GM18511 (cell line): ENCODE data around the gene ZNF709.
"Not testable (repeated sequence)": the region's sequence is repeated elsewhere in the genome, so short reads cannot be mapped to it uniquely, and the experiment has no call there.

Experiments
- ATAC-seq: cut with Tn5 transposase; IDR thresholded peaks from one replicate; pipeline ENCODE4 v1.9.1; 2021; ENCODE audit warnings: mild to moderate bottlenecking, moderate library complexity; ENCODE audit not compliant: unreplicated experiment

ZNF709 gene

DNA sequence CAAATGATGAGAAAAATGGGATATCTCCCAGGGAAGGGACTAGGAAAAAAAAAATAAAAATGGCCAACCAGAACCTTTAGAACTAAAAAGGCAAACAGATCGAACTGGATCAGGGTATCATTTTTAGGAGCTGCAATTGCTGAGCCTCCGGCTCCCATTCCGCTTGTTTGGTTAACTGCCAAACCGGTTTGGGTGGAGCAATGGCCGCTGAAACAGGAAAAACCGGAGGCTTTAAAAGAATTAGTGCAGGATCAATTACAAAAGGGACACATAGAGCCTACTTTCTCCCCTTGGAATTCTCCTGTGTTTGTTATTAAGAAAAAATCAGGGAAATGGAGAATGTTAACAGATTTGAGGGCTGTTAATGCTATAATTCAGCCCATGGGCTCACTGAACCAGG is 31.1 kb downstream of the ZNF709 start:
- no peak for ATAC-seq

DNA sequence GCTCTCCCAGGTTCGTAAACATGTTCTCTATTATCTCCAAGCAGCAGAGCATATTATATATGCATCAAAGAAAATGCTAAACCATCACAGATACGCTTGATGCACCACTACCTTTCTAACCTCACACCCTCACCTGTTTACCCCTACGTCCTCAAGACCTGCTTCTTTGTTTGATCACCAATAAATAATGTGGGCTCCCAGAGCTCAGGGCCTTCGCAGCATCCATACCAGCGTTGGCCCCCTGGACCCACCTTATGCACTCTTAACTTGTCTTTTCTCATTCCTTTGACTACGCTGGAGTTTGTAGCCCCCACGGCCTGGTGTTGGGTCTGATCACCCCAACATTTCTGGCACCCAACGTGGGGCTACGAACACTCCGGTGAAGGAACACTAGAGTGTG is 33.8 kb downstream of the ZNF709 start:
- no peak for ATAC-seq

DNA sequence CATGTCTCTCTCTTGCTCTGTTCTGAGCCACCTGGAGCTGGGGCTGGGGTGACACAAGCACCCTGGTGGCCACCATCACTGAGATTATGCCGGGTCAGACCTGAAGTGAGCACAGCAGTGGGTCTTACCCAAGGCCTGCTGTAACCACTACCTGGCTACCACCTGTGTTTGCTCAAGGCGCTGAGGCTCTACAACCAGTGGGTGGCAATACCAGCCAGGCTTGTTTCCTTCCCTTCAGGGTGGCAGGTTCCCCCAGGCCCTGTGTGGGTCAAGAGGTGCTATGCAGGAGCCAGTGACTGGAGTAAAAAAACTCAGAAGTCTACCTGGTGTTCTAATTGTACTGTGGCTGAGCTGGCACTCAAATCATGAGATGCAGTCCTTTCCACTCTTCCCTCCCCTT is 35.8 kb downstream of the ZNF709 start:
- ATAC-seq = no peak

DNA sequence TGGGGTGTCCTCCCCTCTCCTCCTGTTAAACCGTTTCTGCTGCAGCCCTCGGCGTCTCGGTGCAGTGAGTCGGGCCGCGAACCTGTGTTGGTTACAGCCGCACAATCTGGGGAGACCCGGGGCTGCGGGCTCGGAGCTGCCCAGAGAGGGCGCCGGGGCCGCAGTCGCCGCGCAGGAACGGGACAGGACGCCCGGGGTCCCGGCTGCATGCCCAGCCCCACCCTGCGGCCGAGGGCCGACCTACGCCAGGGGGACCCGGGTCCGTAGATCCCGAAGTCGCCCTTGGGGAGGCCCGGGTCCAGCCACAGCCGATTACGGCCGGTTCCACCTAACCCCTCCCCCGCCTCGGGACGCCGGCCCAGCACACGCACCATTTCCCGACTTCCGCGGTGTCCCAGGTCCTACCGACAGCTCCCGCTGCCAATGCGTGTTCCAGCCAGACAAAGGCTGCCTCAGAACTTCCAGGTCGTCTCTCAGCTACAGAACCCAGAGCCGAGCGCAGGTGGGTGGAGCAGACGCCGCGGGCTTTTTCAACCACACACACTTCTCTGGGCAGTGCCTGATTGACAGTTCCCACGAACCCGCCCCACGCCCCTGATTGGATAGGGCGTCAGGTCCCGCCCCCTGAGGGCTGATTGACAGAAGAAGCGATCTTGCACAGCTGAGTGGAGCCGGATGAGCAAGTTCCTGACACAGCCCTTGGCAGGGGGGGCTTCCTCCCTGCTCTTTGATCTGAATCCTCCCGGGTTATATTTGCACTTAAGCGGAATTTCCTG is 43.9 kb downstream of the ZNF709 start, which contains the start of gene ZNF443:
TSS of gene ZNF443 (minus strand) at position 481 of the 776 bp plus-strand sequence. CDS start at position 374, 107 bp downstream.
- peak; percentile 95 for ATAC-seq

DNA sequence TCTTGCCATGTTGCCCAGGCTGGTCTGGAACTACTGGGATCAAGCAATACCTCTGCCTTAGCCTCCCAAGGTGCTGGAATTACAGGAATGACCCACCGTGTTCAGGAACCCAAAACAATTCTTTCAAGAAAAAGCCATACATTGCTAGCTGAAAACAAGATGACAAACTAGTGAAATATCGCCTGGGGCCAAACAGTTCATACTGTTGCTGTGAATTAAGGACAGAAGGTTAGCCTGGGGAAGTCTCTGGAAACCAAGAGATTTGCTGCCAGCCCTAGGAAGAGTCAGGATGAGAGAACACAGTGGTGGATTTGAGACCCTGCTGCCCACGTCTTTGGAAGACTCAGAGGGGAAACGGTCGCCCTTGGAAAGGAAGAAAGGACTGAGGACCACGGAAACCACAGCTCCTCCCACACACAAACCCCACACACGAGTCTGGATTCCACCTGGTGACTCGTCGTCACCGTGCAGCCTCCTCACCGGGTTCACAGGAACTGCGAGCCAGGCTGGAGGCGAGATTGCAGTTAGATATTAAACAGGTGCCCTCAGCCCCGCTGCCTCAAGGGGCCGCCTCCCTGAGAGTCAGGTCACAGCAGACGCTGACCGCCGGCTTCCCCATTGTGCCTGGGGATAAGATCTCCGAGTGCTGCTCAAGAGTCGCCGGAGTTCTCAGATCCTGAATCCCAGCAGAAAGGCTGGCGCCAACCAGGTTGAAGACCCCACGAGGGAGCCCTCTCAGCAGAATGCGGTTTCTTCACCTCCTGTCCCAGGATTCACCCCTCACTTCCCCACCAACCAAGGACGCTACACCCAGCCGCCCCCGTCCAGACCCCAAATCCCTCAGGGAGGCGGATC is 44.7 kb downstream of the ZNF709 start:
- ATAC-seq = peak; percentile 51

DNA sequence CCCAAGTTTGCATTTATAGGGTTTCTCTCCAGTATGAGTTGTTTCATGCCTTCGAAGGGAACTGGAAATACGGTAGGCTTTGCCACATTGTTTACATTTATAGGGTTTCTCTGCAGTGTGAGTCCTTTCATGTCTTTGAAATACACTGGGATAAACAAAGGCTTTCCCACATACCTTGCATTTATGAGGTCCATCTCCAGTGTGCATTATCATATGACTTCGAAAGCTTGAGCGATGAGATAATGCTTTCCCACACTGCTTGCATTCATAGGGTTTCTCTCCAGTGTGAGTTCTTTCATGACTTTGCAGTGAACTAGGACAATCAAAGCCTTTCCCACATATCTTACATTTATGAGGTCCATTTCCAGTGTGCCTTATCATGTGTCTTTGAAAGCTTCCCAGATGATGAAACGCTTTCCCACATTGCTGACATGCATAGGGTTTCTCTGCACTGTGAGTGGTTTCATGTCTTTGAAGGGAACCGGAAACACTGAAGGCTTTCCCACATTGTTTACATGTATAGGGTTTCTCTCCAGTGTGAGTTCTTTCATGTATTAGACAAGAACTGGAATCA is 53.8 kb downstream of the ZNF709 start:
- ATAC-seq = not testable (repeated sequence)

DNA sequence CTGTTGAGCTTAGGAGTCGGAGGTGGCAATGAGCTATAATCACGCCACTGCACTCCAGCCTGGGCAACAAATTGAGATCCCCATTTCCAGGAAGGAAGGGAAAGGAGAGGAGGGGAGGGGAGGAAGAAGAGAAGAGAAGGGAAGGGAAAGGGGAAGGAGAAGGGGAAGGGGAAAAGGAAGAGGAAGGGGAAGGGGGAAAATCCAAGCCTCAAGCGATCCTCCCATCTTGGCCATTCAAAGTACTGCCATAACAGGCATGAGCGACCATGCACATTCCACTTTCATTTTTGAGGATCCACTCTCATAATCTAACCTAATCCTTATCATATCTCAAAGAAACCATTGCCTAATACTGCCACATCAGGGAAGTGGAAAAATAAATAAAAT is 58.7 kb downstream of the ZNF709 start:
- no peak for ATAC-seq

DNA sequence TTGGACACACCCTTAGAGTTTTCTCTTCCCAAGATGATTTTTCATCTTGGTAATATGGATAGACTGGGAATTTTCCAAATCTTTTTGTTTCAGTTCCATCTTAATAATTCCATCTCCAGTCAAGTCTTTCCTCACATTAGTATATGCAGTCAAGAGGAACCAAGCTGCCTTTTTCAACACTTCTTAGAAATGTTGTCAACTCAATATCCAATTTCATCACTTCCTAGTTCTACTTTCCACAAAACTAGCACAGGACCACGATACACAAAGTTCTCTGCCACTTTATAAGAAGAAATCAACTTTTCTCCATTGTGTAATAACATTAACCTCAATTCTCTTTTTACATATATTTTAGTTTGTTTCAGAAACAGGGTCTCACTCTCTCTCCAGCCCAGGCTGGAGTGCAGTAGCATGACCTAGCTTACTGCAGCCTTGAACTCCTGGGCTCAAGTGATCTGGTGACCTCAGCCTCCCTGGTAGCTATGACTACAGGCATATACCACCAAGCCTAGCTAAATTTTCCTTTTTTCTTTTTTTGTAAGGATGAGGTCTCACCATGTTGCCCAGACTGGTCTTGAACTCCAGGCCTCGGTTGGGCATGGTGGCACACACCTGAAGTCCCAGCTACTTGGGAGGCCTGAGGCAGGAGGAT is 59.3 kb downstream of the ZNF709 start:
- ATAC-seq = no peak

DNA sequence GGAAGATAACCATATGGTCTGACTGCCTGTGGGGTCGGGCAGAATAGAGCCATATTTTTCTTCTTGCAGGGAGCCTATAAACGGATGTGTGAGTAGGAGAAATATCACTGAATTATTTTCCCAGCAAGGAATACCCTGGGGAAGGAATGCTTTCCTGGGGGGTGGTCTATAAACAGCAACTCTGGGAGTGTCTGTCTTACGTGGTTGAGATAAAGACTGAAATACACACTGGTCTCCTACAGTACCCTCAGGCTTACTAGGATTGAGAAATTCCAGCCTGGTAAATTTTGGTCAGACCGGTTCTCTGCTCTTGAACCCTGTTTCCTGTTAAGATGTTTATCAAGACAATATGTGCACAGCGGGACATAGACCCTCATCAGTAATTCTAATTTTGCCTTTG is 67.3 kb downstream of the ZNF709 start:
- ATAC-seq = not testable (repeated sequence)

DNA sequence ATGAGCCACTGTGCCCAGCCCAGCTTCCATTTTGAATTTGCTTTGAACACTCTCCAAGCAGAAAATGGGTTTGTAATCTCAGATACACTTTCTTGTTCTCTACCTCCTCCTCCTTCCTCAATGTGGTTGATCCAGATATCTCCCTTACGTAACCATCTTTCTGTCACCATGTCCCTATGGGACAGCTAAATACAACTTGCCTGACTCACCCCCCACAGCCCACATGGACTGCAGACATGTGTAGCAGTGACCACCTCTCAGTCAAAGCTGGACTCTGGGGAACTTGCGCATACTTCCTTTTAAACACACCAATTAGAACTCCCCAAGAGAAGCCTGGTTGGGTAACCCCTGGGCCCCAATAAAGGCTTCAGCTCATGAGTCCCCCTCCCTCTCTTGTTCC is 72.7 kb downstream of the ZNF709 start:
- ATAC-seq = no peak
